Heart right ventricle (tissue), 16 donors: ENCODE results near the gene OVOL3. TPM values are rescaled to one million over a fixed set of nuclear protein-coding genes. Genes with fewer than 3 reads are reported as not detected.

Source experiments
- ATAC-seq, 8 donors: fragments of 200-7000 bp; cut with Tn5 transposase; one replicate each; pipeline ENCODE4 v1.9.1; 2020; ENCODE audit warnings: mild to moderate bottlenecking in 8 of 8, moderate library complexity in 8 of 8, moderate number of reproducible peaks in 1 of 8
- DNase-seq, 2 donors: peaks; one replicate each; pipeline ENCODE4 v3.0.0-alpha.2; 2020
- H3K27ac ChIP-seq, 10 donors: fragments of 200-600 bp; sonication (generic) in 2 of 10; one replicate each; pipeline versions ENCODE4 v1.5.0 to v1.8.0; 2020 to 2022; ENCODE audit warnings: mild to moderate bottlenecking in 3 of 10
- H3K27me3 ChIP-seq, 7 donors: fragments of 200-600 bp; one replicate each; pipeline ENCODE4 v1.8.0; 2021 to 2022; ENCODE audit warnings: mild to moderate bottlenecking in 2 of 7
- H3K36me3 ChIP-seq, 9 donors: fragments of 200-600 bp; sonication (generic) in 1 of 9; one replicate each; pipeline versions ENCODE4 v1.5.0 to v1.8.0; 2020 to 2022; ENCODE audit warnings: mild to moderate bottlenecking in 2 of 9
- H3K4me1 ChIP-seq, 9 donors: fragments of 200-600 bp; sonication (generic) in 1 of 9; one replicate each; pipeline versions ENCODE4 v1.5.0 to v1.8.0; 2020 to 2022; ENCODE audit warnings: mild to moderate bottlenecking in 4 of 9
- H3K4me3 ChIP-seq, 10 donors: fragments of 200-600 bp; sonication (generic) in 2 of 10; one replicate each; pipeline versions ENCODE4 v1.5.0 to v1.8.0; 2020 to 2022; ENCODE audit warnings: mild to moderate bottlenecking in 7 of 10, moderate library complexity in 2 of 10
- H3K9me3 ChIP-seq, 11 donors: fragments of 200-600 bp in 10 of 11; sonication (generic) in 2 of 11; one replicate each; pipeline versions ENCODE4 v1.5.0 to v1.8.0; 2013 to 2022; ENCODE audit warnings: mild to moderate bottlenecking in 2 of 11, control low read depth in 1 of 11, moderate library complexity in 1 of 11
- WGBS, 2 donors: extraction: QIAGEN DNeasy Blood & Tissue Kit; methylation state at CpG; one replicate each; pipeline ENCODE4 v1.1.7; 2013; ENCODE audit warnings: inconsistent platforms in 1 of 2; 5-methylcytosine and 5-hydroxymethylcytosine counted together
- intact Hi-C, 10 donors: fragments of 100-400 bp; cut with DNase I; formaldehyde crosslinking; loops; one replicate each; pipeline versions ENCODE4 v1.11.1 to v1.14.2; 2022
- polyA plus RNA-seq, 2 donors: library from polyadenylated mRNA; stranded (reverse); fragments of 200-250 nt; gene quantifications; one replicate each; pipeline ENCODE4 v1.2.3, GENCODE V29; 2013
- total RNA-seq, 10 donors: library from RNA; stranded (reverse); fragmentation: NEBNext Ultra II Directional in 3 of 10; extraction: Animal tissue kit (Norgen Biotek cat#: 25700) in 3 of 10; gene quantifications; one replicate each; pipeline versions ENCODE4 v1.2.1 to v1.2.4, GENCODE V29; 2021 to 2023
- TF ChIP-seq, protein P1 (sequence below), 9 donors: fragments of 200-600 bp; sonication (generic) in 2 of 9; IDR thresholded peaks; one replicate each; pipeline versions ENCODE4 v1.5.0 to v1.8.0; 2021 to 2022; ENCODE audit warnings: antibody characterized with exemption in 9 of 9, mild to moderate bottlenecking in 5 of 9, moderate library complexity in 1 of 9
- donor health status: Arrhythmogenic right ventricular cardiomyopathy.
- donor health status: ischemic (EF 13 %, LVEDD 7.1; RV severe dilation, severe dysfunction).
- donor health status: healthy with polysubstance abuse.
- donor health status: DM: no; HTN: yes; CAD: no.
- donor health status: DM: no; HTN: no; CAD: no.
- donor health status: ischemic (EF 25% LVEDD 6.9; RV normal size, moderate dysfunction).
- donor health status: ischemic (EF 25% LVEDD 5.7; RV mildly dilated, moderate dysfunction).
- donor health status: healthy.
- donor health status: DM: yes; HTN: yes; CAD: no.
- donor health status: Ischemic cardiomyopathy.
- donor health status: ischemic (EF 35%, LVEDD 5.7; RV mildly dilated, moderate dysfunction).
- donor health status: nonischemic (EF 11% LVEDD 7.7; RV severe dilation, severe dysfunction).
- donor health status: DM: yes; HTN: yes; CAD: no.
- donor health status: PGD.
- donor health status: ischemic (EF 29% LVEDD 5.4; RV normal size, mild dysfunction).
- donor health status: nonischemic (EF 23%, LVEDD 6.1; RV moderate dilation, normal function).

Gene OVOL3
- total and polyA plus RNA-seq, 12 donors = not detected

- Histone ChIP-seq H3K9me3 (no peaks in the 10 kb centered on the region), H3K27me3 (no peaks in the 10 kb centered on the region), H3K4me3 (peak overlapping the region; percentile 58 to 94 (median 72)), H3K27ac (peak overlapping the region; percentile 92 to 100 (median 100)), H3K36me3 (peaks cover 0 to 43% (median 34%) of the 10 kb centered on the region in 9 donors), H3K4me1 (peaks cover 9 to 62% (median 27%) of the 10 kb centered on the region in 9 donors)
- TF ChIP-seq, protein P1, sequence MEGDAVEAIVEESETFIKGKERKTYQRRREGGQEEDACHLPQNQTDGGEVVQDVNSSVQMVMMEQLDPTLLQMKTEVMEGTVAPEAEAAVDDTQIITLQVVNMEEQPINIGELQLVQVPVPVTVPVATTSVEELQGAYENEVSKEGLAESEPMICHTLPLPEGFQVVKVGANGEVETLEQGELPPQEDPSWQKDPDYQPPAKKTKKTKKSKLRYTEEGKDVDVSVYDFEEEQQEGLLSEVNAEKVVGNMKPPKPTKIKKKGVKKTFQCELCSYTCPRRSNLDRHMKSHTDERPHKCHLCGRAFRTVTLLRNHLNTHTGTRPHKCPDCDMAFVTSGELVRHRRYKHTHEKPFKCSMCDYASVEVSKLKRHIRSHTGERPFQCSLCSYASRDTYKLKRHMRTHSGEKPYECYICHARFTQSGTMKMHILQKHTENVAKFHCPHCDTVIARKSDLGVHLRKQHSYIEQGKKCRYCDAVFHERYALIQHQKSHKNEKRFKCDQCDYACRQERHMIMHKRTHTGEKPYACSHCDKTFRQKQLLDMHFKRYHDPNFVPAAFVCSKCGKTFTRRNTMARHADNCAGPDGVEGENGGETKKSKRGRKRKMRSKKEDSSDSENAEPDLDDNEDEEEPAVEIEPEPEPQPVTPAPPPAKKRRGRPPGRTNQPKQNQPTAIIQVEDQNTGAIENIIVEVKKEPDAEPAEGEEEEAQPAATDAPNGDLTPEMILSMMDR (IDR thresholded peaks at IDR 0.05) = no peak
- WGBS, 2 donors = 6 to 11% methylated on average over 16 of the region's 16 CpGs
- intact Hi-C loops = loop anchor here in 1 of 10 donors (1.0 kb wide), 1 partner anchor 24 kb away; no protein-coding TSS in a partner anchor
- peak in 1 of 8 donors; percentile 10 for ATAC-seq
- no peak for DNase-seq
These were observed 41.0 kb downstream of the OVOL3 start for GRCh38 chr19:36152019-36152351.

- H3K27ac ChIP-seq = peak within 1 kb of the TSS; percentile 92 to 100 (median 100)
- peaks cover 0 to 38% (median 29%) of the 10 kb centered on the region in 9 donors for H3K36me3 ChIP-seq
- TF ChIP-seq, protein P1 (IDR thresholded peaks at IDR 0.05) = no peak
- 2 to 4% methylated on average over 40 of the region's 40 CpGs for WGBS, 2 donors
- DNase-seq (peak; percentile 86 to 87), ATAC-seq (peak; percentile 88 to 95 (median 92))
- no peaks in the 10 kb centered on the region for H3K9me3 ChIP-seq
- H3K4me1 ChIP-seq = peaks cover 9 to 62% (median 27%) of the 10 kb centered on the region in 9 donors
- intact Hi-C loops = loop anchor here in 1 of 10 donors (1.0 kb wide), 1 partner anchor 24 kb away; no protein-coding TSS in a partner anchor
- H3K27me3 ChIP-seq = no peaks in the 10 kb centered on the region
- peak within 1 kb of the TSS; percentile 58 to 94 (median 72) for H3K4me3 ChIP-seq
These were observed 41.6 kb downstream of the OVOL3 start, which contains the start of gene COX7A1 for GRCh38 chr19:36152352-36153091. COX7A1 (minus strand) TSS chr19:36152447; CDS start chr19:36152407, 40 bp downstream.

- WGBS, 2 donors = 81 to 88% methylated on average over 10 of the region's 10 CpGs
- intact Hi-C loops = no loop called here
- no peak for DNase-seq
These were observed 42.2 kb downstream of the OVOL3 start for GRCh38 chr19:36153126-36153525.

More at GRCh38 chr19:36153126-36153525, 42.2 kb downstream of the OVOL3 start:
- no peaks in the 10 kb centered on the region for H3K27me3 ChIP-seq
- peak overlapping the region; percentile 92 to 100 (median 100) for H3K27ac ChIP-seq
- no peak for ATAC-seq
- H3K4me1 ChIP-seq = peaks cover 9 to 65% (median 27%) of the 10 kb centered on the region in 9 donors
- H3K9me3 ChIP-seq = no peaks in the 10 kb centered on the region
- peak overlapping the region; percentile 3 to 94 (median 72) for H3K4me3 ChIP-seq
- TF ChIP-seq, protein P1 (IDR thresholded peaks at IDR 0.05) = no peak
- H3K36me3 ChIP-seq = peaks cover 0 to 32% (median 23%) of the 10 kb centered on the region in 9 donors
